Activated gamma-delta T cell treated with Interleukin-2 at 50 U/mL for 16 hours (primary cell): ENCODE results near the gene ZNF343.
"Not testable (repeated sequence)": the region's sequence is repeated elsewhere in the genome, so short reads cannot be mapped to it uniquely, and the experiment has no call there.

Experiments
- DNase-seq: peaks from one replicate; pipeline ENCODE4 v3.0.0-alpha.2; 2020

ZNF343 gene

DNA sequence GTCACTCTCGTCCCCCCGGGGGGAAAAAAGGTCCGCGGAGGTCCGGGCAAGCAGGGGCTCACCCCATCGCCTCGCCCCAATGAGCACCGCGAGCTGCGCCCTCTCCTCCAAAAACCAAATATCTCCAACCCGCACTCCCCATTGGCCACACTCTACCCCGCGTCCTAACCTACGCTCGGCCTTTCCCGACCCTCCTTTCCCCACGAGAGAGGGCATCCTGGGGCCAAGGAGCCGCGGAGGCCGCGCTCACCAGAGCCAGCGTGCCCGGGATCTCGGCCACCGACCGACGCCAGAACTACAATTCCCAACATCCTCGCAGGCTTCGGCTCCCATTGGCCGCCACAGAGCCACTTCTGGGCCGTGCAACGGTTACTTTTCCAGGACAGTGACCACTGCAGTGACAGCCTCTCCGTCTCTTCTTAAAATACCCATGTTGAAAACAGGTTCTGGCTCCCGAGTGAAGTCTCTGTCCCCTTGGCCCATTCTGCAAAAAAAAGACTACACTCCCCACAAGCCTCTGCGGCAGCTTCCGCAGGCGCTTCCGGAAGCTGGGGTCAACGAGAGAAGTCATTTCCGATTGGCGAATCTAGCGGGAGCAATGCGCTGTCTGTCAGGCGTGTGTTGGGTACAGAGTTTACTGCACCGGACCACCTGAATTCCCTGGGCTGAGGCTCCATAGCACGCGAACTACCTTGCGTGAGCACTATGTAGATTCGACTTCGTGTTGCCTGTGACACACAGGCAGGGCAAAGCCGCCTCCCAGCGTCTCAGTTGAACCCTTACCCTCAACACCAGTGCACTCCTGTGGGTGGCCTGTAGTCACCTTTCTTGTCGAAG, at the start of gene ZNF343:
Gene ZNF343 (minus strand): TSS at position 285 of the 837 bp plus-strand sequence. CDS start 15,020 bp downstream, outside the sequence.
- DNase-seq, result peak; percentile 72

- DNase-seq, result no peak
These were observed 49.3 kb upstream of the ZNF343 start for GRCh38 chr20:2557873-2558580.

GRCh38 chr20:2545594-2545993, 36.9 kb upstream of the ZNF343 start:
- no peak for DNase-seq

- DNase-seq, result no peak
These were observed 35.5 kb upstream of the ZNF343 start for GRCh38 chr20:2544211-2544610.

DNA sequence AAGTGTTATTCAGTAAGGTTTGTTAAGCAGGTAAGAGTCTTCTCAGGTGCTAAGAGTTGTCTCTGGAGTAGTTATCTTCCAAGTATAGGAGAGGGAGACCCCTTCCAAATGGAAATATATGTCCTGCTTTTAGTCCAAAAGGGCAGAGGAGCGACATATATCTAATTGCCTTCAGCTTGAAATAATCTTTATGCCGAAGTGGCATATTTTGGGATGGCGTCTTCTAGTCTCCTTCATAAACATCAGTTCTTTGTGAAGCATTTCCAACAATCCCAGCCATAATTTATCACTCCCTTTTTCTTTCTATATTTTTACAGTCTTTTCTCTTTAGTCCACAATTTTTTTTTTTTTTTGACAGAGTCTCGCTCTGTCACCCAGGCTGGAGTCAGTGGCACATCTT, 33.6 kb upstream of the ZNF343 start:
- DNase-seq, result no peak

- no peak for DNase-seq
These were observed 33.2 kb upstream of the ZNF343 start for GRCh38 chr20:2541940-2542339.

- no peak for DNase-seq
These were observed 30.4 kb upstream of the ZNF343 start for GRCh38 chr20:2538931-2539720.

DNA sequence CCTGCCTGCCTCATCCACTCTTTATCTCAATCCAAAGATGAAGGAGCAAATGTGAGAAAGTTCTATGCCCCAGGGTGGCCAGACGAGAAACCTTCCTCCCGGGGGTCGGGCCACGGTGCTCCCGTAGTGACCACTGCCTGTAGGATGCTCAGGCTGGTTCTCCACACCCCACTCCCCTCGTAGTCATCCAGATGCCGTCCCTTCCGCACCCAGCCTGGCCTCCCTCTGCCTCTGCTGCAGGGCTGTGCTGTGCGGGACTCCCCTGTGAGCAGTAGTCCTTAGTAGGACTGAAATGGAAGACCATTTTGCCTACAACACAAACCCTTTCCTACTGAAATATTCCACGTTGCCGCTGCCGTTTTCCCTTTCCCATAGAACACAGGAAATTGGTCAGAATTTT, 29.6 kb upstream of the ZNF343 start:
- no peak for DNase-seq

DNA sequence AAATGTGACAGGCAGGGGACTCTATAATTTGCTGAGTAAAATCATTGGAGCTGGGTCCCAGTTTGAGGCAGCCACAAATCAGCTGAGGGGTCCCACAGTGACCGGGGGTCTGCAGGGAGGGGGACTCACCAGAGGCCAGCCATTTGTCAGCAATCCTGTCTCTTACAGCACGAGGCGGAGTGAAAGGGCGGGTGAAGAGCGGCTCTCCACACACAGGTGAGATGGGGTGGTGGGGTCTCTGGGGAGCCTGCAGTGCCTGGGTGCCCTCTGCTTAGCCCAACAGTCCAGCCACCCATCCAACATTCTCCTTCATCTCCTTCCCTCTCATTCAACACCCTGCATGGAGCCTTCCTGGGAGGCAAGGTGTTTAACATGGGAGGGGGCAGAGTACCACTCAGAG, 28.4 kb upstream of the ZNF343 start:
- DNase-seq, result no peak

GRCh38 chr20:2536560-2536986, 27.9 kb upstream of the ZNF343 start, which contains the start of gene TMC2:
Gene TMC2, plus strand, starts transcription at chr20:2536573. Its CDS starts 49 bp downstream, at chr20:2536622.
- DNase-seq, result no peak

- no peak for DNase-seq
These were observed 27.2 kb upstream of the ZNF343 start for GRCh38 chr20:2535711-2536559.

DNA sequence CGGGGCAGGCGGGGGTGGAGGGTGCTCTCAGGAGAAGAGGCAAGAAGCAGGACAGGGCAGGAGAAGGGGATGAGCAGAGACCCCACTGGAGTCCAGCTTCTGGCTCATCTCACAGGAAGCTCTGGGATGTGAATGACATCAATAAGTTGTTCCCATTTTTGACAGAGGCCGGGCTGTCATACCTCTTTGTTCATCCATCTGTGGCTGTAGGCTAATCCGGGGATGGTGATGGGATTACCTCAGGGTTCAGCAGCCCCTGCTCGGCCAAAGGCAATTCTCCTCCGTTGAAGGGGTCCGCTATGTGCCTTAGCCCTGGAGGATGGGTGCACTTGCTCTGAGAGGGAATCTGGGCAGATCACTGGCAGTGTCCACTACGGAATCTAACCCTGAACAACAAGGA, 24.4 kb upstream of the ZNF343 start:
- no peak for DNase-seq

GRCh38 chr20:2528671-2529271, 20.1 kb upstream of the ZNF343 start:
- DNase-seq, result no peak

- DNase-seq, result no peak
These were observed 19.0 kb upstream of the ZNF343 start for GRCh38 chr20:2527762-2528161.

DNA sequence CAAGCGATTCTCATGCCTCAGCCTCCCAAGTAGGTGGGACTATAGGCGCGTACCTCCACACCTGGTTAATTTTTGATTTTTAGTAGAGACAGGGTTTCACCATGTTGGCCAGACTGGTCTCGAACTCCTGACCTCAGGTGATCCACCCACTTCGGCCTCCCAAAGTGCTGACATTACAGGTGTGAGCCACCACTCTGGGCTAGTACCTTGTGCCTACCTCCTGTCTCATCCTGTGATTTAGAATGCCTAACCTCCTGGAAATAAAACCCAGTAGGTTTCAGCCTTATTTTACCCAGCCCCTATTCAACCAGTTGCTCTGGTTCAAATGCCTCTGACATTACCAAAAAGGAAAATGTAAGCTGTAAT, 17.5 kb upstream of the ZNF343 start:
- not testable (repeated sequence) for DNase-seq

DNA sequence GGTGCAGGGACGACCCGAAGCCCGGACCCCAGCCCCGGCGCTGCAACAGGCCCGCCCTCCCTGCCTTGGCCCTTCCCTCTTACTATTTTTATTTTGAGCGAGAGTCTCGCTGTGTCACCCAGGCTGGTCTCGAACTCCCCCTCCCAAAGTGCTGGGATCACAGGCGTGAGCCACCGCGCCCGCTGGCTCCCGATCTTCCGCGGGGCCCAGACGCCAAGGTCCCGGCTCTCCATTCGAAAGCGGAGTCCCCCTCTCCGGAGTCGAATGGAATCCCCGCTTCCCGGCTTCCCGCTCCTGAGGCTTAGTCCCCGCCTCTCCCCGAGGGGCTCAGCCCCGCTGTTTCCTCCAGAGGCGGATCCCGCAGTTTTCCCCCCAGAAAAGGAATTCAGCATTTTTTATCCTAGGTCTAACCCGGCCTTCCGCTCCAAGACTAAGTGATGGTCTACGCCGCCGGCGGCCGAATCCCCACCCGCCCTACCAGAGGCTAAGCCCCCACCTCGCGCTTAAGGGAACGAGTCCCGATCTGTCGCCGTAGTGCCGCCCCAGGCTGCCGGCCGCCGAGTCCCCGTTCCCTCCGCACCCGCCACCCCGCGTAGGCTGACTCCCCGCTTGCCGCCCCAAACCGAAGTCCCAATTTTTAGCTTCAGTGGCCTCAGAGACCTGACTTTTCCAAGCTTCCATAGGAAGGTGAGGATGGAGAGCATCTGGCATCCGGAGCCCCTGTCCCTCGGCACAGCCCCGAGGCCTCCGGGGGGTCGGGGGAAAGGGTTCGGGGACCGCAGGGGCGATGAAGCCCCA, 16.2 kb upstream of the ZNF343 start:
- DNase-seq, result peak; percentile 25

DNA sequence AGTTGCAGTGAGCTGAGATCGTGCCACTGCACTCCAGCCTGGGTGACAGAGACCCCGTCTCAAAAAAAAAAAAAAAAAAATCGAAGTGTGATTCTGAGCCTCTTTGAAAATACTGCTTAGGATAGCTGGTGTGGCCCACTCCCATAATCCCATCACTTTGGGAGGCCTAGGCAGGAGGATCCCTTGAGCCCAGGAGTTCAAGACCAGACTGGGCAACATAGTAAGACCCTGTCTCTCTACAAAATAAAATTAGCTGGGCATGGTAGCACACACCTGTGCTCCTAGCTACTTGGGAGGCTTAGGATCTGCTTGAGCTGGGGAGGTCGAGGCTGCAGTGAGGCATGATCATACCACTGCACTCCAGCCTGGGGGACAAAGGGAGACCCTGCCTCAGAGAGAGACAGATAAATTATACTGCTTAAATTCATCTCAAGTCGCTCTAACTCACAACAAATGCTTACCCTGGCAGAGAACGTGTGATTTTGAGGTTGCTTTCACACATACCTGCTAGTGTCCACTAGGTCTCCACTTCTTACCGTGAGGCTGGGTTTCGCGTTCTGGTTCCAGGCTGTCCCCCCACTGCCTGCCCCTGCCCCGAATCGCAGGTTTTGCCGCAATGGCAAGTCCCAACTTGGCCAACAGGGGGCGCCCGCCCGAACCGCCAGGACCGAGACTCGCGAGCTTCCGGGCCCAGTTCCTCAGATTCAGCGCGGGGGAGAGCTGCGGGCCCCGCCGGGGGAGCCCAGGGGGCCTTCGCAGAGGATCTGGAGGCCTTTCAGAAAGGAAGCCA, 15.4 kb upstream of the ZNF343 start:
- peak; percentile 93 for DNase-seq

DNA sequence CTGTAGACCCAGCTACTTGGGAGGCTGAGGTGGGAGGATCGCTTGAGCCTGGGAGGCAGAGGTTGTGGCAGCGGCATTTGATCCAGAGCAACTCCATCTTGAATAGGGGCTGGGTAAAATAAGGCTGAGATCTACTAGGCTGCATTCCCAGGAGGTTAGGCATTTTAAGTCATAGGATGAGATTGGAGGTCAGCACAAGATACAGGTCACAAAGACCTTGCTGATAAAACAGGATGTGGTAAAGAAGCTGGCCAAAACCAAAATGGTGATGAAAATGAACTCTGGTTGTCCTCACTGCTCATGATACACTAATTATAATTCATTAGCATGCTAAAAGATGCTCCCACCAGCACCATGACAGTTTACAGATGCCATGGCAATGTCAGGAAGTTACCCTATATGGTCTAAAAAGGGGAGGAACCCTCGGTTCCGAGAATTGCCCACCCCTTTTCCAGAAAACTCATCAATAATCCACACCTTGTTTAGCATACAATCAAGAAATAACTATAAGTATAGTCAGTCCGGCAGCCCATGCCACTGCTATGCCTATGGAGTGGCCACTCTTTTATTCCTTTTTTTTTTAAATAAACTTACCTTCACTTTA, 14.2 kb upstream of the ZNF343 start:
- not testable (repeated sequence) for DNase-seq
